ENCODE results near the gene HECTD3. TPM values are rescaled to one million over a fixed set of nuclear protein-coding genes. Genes with fewer than 3 reads are reported as not detected.

The HECTD3 gene
- total and polyA plus RNA-seq, 9 of the 15 experiments (the other 6 are each of a cell fraction or from before 2014, with no cell fraction given) = 6.3 to 50.8 (median 18.9) TPM

GRCh38 chr1:44985747-44986359, 25.3 kb downstream of the HECTD3 start:
- Histone ChIP-seq H2AFZ (ENCODE audit: low read depth, low read length) (peak overlapping the region; percentile 98), H3K9me3 (replicated peaks; ENCODE audit: control insufficient read depth, insufficient read depth, low read depth, low read length) (no peaks in the 10 kb centered on the region), H3K4me3 (peak overlapping the region; percentile 65), H3K4me1 (replicated peaks in 1 of 2; ENCODE audit: control insufficient read depth in 2 of 2, insufficient read depth in 2 of 2, low read length in 2 of 2) (peaks cover 10 to 15% of the 10 kb centered on the region in 2 experiments; a peak in 4 of 5 replicates), H4K20me1 (replicated peaks; ENCODE audit: control insufficient read depth, insufficient read depth, low read length) (no peaks in the 10 kb centered on the region), H3K9me1 (ENCODE audit: control insufficient read depth, insufficient read depth, low read length) (no peaks in the 10 kb centered on the region), H3K4me2 (ENCODE audit: insufficient read depth, low read length) (peak overlapping the region; percentile 90), H3K79me2 (ENCODE audit: control insufficient read depth, insufficient read depth, low read length) (peaks cover 49% of the 10 kb centered on the region), H3K27ac (ENCODE audit: extremely low read depth, low read depth, low read length) (peak overlapping the region; percentile 70), H3K27me3 (ENCODE audit: control insufficient read depth in 2 of 2, insufficient read depth in 2 of 2, low read length in 2 of 2) (no peaks in the 10 kb centered on the region), H3K36me3 (ENCODE audit: control insufficient read depth, insufficient read depth, low read length) (peaks cover 23% of the 10 kb centered on the region), H3K9ac (ENCODE audit: insufficient read depth in 1 of 2, low read depth in 2 of 2, low read length in 2 of 2) (peak overlapping the region; percentile 86 to 98)
- ChIA-PET POLR2A (interaction anchor here (0.6 to 5.7 kb wide), 18 partner anchors 9 to 660 kb away, joined by 3 to 54 read pairs (median 4); partner anchors contain the start of genes HECTD3, PRDX1 and UROD), CTCF (ENCODE audit: low intra/inter-chr PET ratio) (no interaction called here)
- FAIRE-seq (peak; percentile 79), ATAC-seq (peak; percentile 35), DNase-seq (ENCODE audit: extremely low read depth in 1 of 4, low spot score in 3 of 4) (peak in 3 of 4 experiments; percentile 31 to 57 (median 38))
- WGBS (ENCODE audit: insufficient coverage, low coverage, missing lambda C conversion rate) = 1% methylated on average over 19 of the region's 19 CpGs
- in situ Hi-C loops (cut with MboI) (no loop called here), intact Hi-C loops (cut with micrococcal nuclease) (loop anchor here (1.0 kb wide), 1 partner anchor 26 kb away; the partner anchor contains the start of gene UROD)
- TSS peak; percentile 82 for BruUV-seq (replicated peaks)
- peak; percentile 89 for TF ChIP-seq ZNF24 (IDR thresholded peaks at IDR 0.05)
- no peak for TF ChIP-seq ZNF347 (CRISPR knock-in tag; IDR thresholded peaks at IDR 0.05; ENCODE audit: low read depth)
- no peak for TF ChIP-seq RB1 (IDR thresholded peaks at IDR 0.05; ENCODE audit: low read depth)
- TF ChIP-seq ZNF408 (CRISPR knock-in tag; IDR thresholded peaks at IDR 0.05; ENCODE audit: low read depth) = no peak
- no peak for TF ChIP-seq SMAD3 (CRISPR knock-in tag; conservative IDR thresholded peaks at IDR 0.05)
- TF ChIP-seq SMAD1 (IDR thresholded peaks at IDR 0.05; ENCODE audit: low read depth, low read length, partially characterized antibody) = no peak
- no peak for TF ChIP-seq DMBX1 (CRISPR knock-in tag; IDR thresholded peaks at IDR 0.05; ENCODE audit: borderline replicate concordance)
- TF ChIP-seq ZNF175 (CRISPR knock-in tag; IDR thresholded peaks at IDR 0.05; ENCODE audit: low read depth) = no peak
- no peak for TF ChIP-seq ZBTB26 (CRISPR knock-in tag; IDR thresholded peaks at IDR 0.05)
- no peak for TF ChIP-seq HDAC8 (tag; IDR thresholded peaks at IDR 0.05)
- no peak for TF ChIP-seq TBL1XR1 (IDR thresholded peaks at IDR 0.05; ENCODE audit: low read length in 2 of 2)
- no peak for TF ChIP-seq RNF2 (IDR thresholded peaks at IDR 0.05)
- TF ChIP-seq ZBTB17 (CRISPR knock-in tag; IDR thresholded peaks at IDR 0.05) = no peak
- no peak for TF ChIP-seq FUS (optimal IDR thresholded peaks at IDR 0.05; ENCODE audit: low read depth, low read length)
- no peak for TF ChIP-seq ZNF12 (CRISPR knock-in tag; IDR thresholded peaks at IDR 0.05)
- no peak for TF ChIP-seq ZNF511 (CRISPR knock-in tag; IDR thresholded peaks at IDR 0.05)
- TF ChIP-seq DNMT1 (IDR thresholded peaks at IDR 0.05) = no peak
- TF ChIP-seq CHAMP1 (IDR thresholded peaks at IDR 0.05) = no peak
- TF ChIP-seq FIP1L1 (IDR thresholded peaks at IDR 0.05; ENCODE audit: low read depth, low read length, poor library complexity, severe bottlenecking) = no peak
- no peak for TF ChIP-seq RBM39 (optimal IDR thresholded peaks at IDR 0.05; ENCODE audit: low read depth, low read length)
- TF ChIP-seq HIVEP1 (CRISPR knock-in tag; IDR thresholded peaks at IDR 0.05) = no peak
